CD4-positive, CD25-positive, alpha-beta regulatory T cell (primary cell): ENCODE measurements around the gene TSTD1. TPM values are rescaled to one million over a fixed set of nuclear protein-coding genes. Genes with fewer than 3 reads are reported as not detected.
A peak's percentile ranks its signal among the peaks of the same experiment; 100 is the strongest.
"Not testable (repeated sequence)": the region's sequence is repeated elsewhere in the genome, so short reads cannot be mapped to it uniquely, and the experiment has no call there.

Experiments used
- ATAC-seq, 2 donors: fragments of 150-1000 bp; cut with Tn5 transposase; one replicate each; pipeline ENCODE4 v1.10.0; 2021; ENCODE audit warnings: low read depth in 2 of 2, moderate number of reproducible peaks in 2 of 2, moderate library complexity in 1 of 2
- DNase-seq, 3 donors: peaks; one replicate each; pipeline versions ENCODE4 v3.0.0 to v3.0.0-alpha.2; 2012 to 2022; ENCODE audit warnings: mixed read lengths in 1 of 3
- H3K27ac ChIP-seq: one replicate; pipeline ENCODE4 v1.7.0; 2013; ENCODE audit warnings: mild to moderate bottlenecking, low read length; ENCODE audit not compliant: insufficient read depth, poor library complexity, severe bottlenecking
- H3K27me3 ChIP-seq: one replicate; pipeline ENCODE4 v1.7.0; 2013; ENCODE audit warnings: low read length; ENCODE audit not compliant: control insufficient read depth, insufficient read depth
- H3K36me3 ChIP-seq: one replicate; pipeline ENCODE4 v1.7.0; 2013; ENCODE audit warnings: mild to moderate bottlenecking, low read length, moderate library complexity; ENCODE audit not compliant: control insufficient read depth, insufficient read depth
- H3K4me1 ChIP-seq: 2 replicates; pipeline ENCODE4 v1.7.0; 2013; ENCODE audit warnings: mild to moderate bottlenecking, low read length; ENCODE audit not compliant: insufficient read depth, control insufficient read depth, poor library complexity, severe bottlenecking
- H3K4me3 ChIP-seq: one replicate; pipeline ENCODE4 v1.7.0; 2013; ENCODE audit warnings: low read depth, mild to moderate bottlenecking, low read length, moderate library complexity
- H3K9me3 ChIP-seq, 2 experiments: 1 replicate in 1 of 2; 2 replicates in 1 of 2; pipeline ENCODE4 v1.7.0; 2013; ENCODE audit warnings: low read length in 2 of 2, mild to moderate bottlenecking in 1 of 2, moderate library complexity in 1 of 2; ENCODE audit not compliant: control insufficient read depth in 2 of 2
- H3K27ac Mint-ChIP-seq, 3 donors: one replicate each; pipeline ENCODE4 v1.8.0; 2020 to 2022; ENCODE audit warnings: mild to moderate bottlenecking in 3 of 3, mixed read lengths in 3 of 3, moderate library complexity in 2 of 3
- H3K27me3 Mint-ChIP-seq: one replicate; pipeline ENCODE4 v1.8.0; 2022; ENCODE audit warnings: mild to moderate bottlenecking, mixed read lengths
- H3K36me3 Mint-ChIP-seq: one replicate; pipeline ENCODE4 v1.8.0; 2020; ENCODE audit warnings: mixed read lengths
- H3K4me1 Mint-ChIP-seq, 4 donors: one replicate each; pipeline ENCODE4 v1.8.0; 2020 to 2022; ENCODE audit warnings: mixed read lengths in 4 of 4, mild to moderate bottlenecking in 1 of 4
- H3K4me3 Mint-ChIP-seq, 4 donors: one replicate each; pipeline ENCODE4 v1.8.0; 2020 to 2022; ENCODE audit warnings: mild to moderate bottlenecking in 4 of 4, mixed read lengths in 4 of 4, moderate library complexity in 3 of 4
- H3K9me3 Mint-ChIP-seq, 7 donors: one replicate each; pipeline ENCODE4 v1.8.0; 2020 to 2022; ENCODE audit warnings: mixed read lengths in 7 of 7, mild to moderate bottlenecking in 3 of 7, moderate library complexity in 2 of 7
- polyA plus RNA-seq, 4 donors: library from polyadenylated mRNA; unstranded; fragments of 300-500 nt; fragmentation: Illumina TruSeq; gene quantifications; one replicate each; pipeline ENCODE4 v1.2.3, GENCODE V29; 2021
- total RNA-seq: library from RNA; stranded (reverse); gene quantifications from one replicate; pipeline ENCODE4 v1.2.3, GENCODE V29; 2022

TSTD1 gene
- total and polyA plus RNA-seq, 5 donors from 2014 or later: 61.3 to 451 (median 421) TPM

DNA sequence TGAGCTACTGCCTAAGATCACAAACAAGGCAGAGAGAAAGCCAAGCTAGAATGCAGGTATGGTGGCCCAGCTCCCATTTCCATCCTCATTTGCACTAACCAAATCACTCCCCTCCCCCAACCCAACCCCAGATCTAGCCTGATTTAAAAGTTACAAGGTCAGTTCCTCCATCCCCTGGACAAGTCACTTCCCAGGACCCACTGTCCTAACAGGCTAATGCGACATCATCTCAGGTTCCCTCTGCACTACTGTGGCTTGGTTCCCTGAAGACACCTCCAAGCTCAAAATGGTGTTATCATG lies 20.2 kb downstream of the TSTD1 start:
- H3K9me3 ChIP-seq: no peaks in the 10 kb centered on the region
- DNase-seq: no peak
- Mint-ChIP-seq H3K9me3 (no peaks in the 10 kb centered on the region), H3K4me1 (peaks cover 11 to 41% (median 37%) of the 10 kb centered on the region in 4 donors), H3K36me3 (no peaks in the 10 kb centered on the region), H3K27ac (peak overlapping the region in 1 of 3 donors; percentile 48), H3K27me3 (peaks cover 8% of the 10 kb centered on the region), H3K4me3 (no peak overlapping the region)
- H3K27me3 ChIP-seq: no peaks in the 10 kb centered on the region
- H3K36me3 ChIP-seq: no peaks in the 10 kb centered on the region
- peaks cover 29% of the 10 kb centered on the region for H3K4me1 ChIP-seq
- H3K4me3 ChIP-seq: no peak overlapping the region
- H3K27ac ChIP-seq: no peak overlapping the region
- no peak for ATAC-seq

DNA sequence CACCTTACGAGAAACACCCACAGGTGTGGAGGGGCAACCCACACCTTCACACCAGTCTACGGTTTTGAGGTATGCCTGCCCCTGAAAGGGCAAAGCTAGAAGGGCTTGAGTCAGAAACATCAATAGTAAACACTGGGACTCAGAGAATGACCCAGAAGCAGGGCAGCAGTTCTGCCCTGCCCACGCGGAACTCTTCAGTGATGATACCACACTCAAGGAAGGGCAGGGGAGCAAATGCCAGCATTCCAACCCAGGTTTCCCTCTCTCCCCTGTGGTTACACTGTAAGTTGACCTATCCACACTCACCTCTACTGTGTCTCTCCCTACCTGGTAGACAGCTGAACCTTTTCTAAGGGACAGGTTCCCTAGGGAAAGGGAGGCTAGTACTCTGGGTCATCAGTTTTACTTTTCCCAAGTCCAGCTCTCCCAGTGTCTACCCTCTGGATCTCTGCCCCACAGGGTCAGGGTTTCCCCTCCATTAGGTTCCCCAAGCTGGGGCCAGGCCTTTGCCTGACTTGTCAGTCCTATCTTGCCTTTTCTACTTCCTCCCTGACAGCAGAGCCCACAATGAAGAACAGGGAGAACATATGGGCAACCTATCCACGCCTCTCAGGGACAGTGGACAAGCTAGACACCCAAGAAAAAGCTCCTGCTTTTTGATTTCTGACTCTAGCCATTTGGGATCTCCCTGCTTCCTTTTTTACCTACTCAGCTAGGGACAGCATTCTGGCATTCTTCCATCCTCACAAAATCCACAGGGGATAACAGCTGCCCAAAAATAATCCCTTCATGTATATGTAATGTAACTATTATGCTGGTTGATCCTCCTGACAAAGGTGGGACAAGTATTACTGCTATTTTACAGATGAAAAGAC lies 20.8 kb downstream of the TSTD1 start:
- Histone ChIP-seq H3K27me3 (no peaks in the 10 kb centered on the region), H3K4me1 (peaks cover 35% of the 10 kb centered on the region), H3K27ac (no peak overlapping the region), H3K4me3 (no peak overlapping the region), H3K9me3 (no peaks in the 10 kb centered on the region), H3K36me3 (no peaks in the 10 kb centered on the region)
- Mint-ChIP-seq H3K27ac (peak overlapping the region in 2 of 3 donors; percentile 48 to 58), H3K9me3 (no peaks in the 10 kb centered on the region), H3K4me1 (peaks cover 11 to 47% (median 42%) of the 10 kb centered on the region in 4 donors), H3K36me3 (no peaks in the 10 kb centered on the region), H3K27me3 (peaks cover 8% of the 10 kb centered on the region), H3K4me3 (peak overlapping the region in 1 of 4 donors; percentile 69)
- DNase-seq (no peak), ATAC-seq (no peak)

- peaks cover 11 to 52% (median 43%) of the 10 kb centered on the region in 4 donors for H3K4me1 Mint-ChIP-seq
Measured at GRCh38 chr1:161017181-161017580, 21.6 kb downstream of the TSTD1 start.

GRCh38 chr1:161016683-161017082 lies 22.1 kb downstream of the TSTD1 start:
- peak overlapping the region in 2 of 3 donors; percentile 20 to 83 for H3K27ac Mint-ChIP-seq
- not testable (repeated sequence) for H3K4me3 ChIP-seq, H3K27me3 Mint-ChIP-seq, H3K4me3 Mint-ChIP-seq, H3K36me3 Mint-ChIP-seq, H3K9me3 Mint-ChIP-seq, DNase-seq, H3K27ac ChIP-seq, ATAC-seq, H3K9me3 ChIP-seq, H3K27me3 ChIP-seq, H3K36me3 ChIP-seq
- peaks cover 11 to 52% (median 41%) of the 10 kb centered on the region in 4 donors for H3K4me1 Mint-ChIP-seq
- H3K4me1 ChIP-seq: peaks cover 44% of the 10 kb centered on the region

More at GRCh38 chr1:161017181-161017580, 21.6 kb downstream of the TSTD1 start:
- H3K4me1 ChIP-seq: peaks cover 42% of the 10 kb centered on the region
- not testable (repeated sequence) for H3K27ac ChIP-seq, H3K4me3 Mint-ChIP-seq, H3K4me3 ChIP-seq, ATAC-seq, H3K27me3 Mint-ChIP-seq, H3K36me3 ChIP-seq, H3K27me3 ChIP-seq, DNase-seq, H3K36me3 Mint-ChIP-seq, H3K9me3 Mint-ChIP-seq, H3K9me3 ChIP-seq
- H3K27ac Mint-ChIP-seq: peak overlapping the region in 1 of 3 donors; percentile 48

GRCh38 chr1:161013488-161014230 lies 25.1 kb downstream of the TSTD1 start:
- ATAC-seq: peak; percentile 66 to 81

DNA sequence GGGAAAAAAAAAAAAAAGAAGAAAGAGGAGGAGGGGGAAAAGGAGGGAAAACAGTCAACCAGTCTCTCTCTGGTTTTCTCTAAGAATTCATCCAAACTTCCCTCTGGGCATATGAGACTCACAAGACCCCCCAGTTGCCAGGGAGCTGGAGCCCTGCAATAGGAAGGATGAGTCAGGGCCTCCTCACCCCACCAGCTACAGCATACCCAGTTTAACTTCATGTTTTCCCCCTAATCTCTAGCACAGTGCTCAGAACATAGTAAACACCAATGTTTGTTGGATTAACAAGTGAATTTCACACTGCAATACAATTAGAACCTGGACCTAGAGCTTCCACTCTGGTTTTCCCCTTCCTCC lies 25.7 kb downstream of the TSTD1 start:
- H3K4me3 ChIP-seq: peak overlapping the region; percentile 80
- peaks cover 23% of the 10 kb centered on the region for H3K4me1 ChIP-seq
- Mint-ChIP-seq H3K4me3 (peak overlapping the region; percentile 37 to 88 (median 80)), H3K9me3 (no peaks in the 10 kb centered on the region), H3K27me3 (no peaks in the 10 kb centered on the region), H3K36me3 (no peaks in the 10 kb centered on the region), H3K4me1 (peaks cover 0 to 29% (median 26%) of the 10 kb centered on the region in 4 donors), H3K27ac (peak overlapping the region; percentile 97 to 98 (median 97))
- DNase-seq: no peak
- H3K27me3 ChIP-seq: no peaks in the 10 kb centered on the region
- H3K36me3 ChIP-seq: no peaks in the 10 kb centered on the region
- peak overlapping the region; percentile 75 for H3K27ac ChIP-seq
- no peaks in the 10 kb centered on the region for H3K9me3 ChIP-seq
- peak; percentile 8 to 28 for ATAC-seq

More at GRCh38 chr1:161013488-161014230, 25.1 kb downstream of the TSTD1 start:
- H3K27me3 ChIP-seq: no peaks in the 10 kb centered on the region
- H3K4me3 ChIP-seq: peak overlapping the region; percentile 80
- Mint-ChIP-seq H3K27ac (peak overlapping the region; percentile 97 to 98 (median 97)), H3K27me3 (no peaks in the 10 kb centered on the region), H3K4me1 (peaks cover 0 to 31% (median 27%) of the 10 kb centered on the region in 4 donors), H3K36me3 (no peaks in the 10 kb centered on the region), H3K4me3 (peak overlapping the region; percentile 37 to 88 (median 80)), H3K9me3 (no peaks in the 10 kb centered on the region)
- DNase-seq: peak; percentile 40 to 83 (median 54)
- H3K36me3 ChIP-seq: no peaks in the 10 kb centered on the region
- peaks cover 23% of the 10 kb centered on the region for H3K4me1 ChIP-seq
- H3K9me3 ChIP-seq: no peaks in the 10 kb centered on the region
- peak overlapping the region; percentile 75 for H3K27ac ChIP-seq

DNA sequence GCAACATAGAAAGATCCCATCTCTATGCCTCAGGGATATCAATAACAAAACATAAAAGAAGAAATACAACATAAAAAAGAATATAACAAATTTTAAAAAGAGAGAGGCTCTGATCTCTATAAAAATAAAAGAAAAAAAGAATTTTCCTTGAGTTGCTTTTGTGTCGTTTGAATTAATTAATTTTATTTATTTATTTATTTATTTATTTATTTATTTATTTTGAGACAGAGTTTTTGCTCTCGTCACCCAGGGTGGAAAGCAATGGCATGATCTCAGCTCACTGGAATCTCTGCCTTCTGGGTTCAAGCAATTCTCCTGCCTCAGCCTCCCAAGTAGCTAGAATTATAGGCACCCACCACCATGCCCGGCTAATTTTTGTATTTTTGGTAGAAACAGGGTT lies 26.3 kb downstream of the TSTD1 start:
- Histone ChIP-seq H3K27ac (peak overlapping the region; percentile 23), H3K36me3 (no peaks in the 10 kb centered on the region), H3K27me3 (no peaks in the 10 kb centered on the region), H3K9me3 (no peaks in the 10 kb centered on the region), H3K4me3 (no peak overlapping the region), H3K4me1 (peaks cover 23% of the 10 kb centered on the region)
- Mint-ChIP-seq H3K36me3 (no peaks in the 10 kb centered on the region), H3K27ac (peak overlapping the region in 1 of 3 donors; percentile 98), H3K4me1 (peaks cover 0 to 29% (median 26%) of the 10 kb centered on the region in 4 donors), H3K9me3 (no peaks in the 10 kb centered on the region), H3K27me3 (no peaks in the 10 kb centered on the region), H3K4me3 (no peak overlapping the region)
- ATAC-seq: no peak
- no peak for DNase-seq
